HG03280 (cell line): ENCODE data around the gene COQ6.
"Not testable (repeated sequence)": the region's sequence is repeated elsewhere in the genome, so short reads cannot be mapped to it uniquely, and the experiment has no call there.

Experiments used
- ATAC-seq: cut with Tn5 transposase; IDR thresholded peaks from one replicate; pipeline ENCODE4 v1.9.1; 2021; ENCODE audit warnings: mild to moderate bottlenecking, moderate library complexity; ENCODE audit not compliant: unreplicated experiment

COQ6 gene

DNA sequence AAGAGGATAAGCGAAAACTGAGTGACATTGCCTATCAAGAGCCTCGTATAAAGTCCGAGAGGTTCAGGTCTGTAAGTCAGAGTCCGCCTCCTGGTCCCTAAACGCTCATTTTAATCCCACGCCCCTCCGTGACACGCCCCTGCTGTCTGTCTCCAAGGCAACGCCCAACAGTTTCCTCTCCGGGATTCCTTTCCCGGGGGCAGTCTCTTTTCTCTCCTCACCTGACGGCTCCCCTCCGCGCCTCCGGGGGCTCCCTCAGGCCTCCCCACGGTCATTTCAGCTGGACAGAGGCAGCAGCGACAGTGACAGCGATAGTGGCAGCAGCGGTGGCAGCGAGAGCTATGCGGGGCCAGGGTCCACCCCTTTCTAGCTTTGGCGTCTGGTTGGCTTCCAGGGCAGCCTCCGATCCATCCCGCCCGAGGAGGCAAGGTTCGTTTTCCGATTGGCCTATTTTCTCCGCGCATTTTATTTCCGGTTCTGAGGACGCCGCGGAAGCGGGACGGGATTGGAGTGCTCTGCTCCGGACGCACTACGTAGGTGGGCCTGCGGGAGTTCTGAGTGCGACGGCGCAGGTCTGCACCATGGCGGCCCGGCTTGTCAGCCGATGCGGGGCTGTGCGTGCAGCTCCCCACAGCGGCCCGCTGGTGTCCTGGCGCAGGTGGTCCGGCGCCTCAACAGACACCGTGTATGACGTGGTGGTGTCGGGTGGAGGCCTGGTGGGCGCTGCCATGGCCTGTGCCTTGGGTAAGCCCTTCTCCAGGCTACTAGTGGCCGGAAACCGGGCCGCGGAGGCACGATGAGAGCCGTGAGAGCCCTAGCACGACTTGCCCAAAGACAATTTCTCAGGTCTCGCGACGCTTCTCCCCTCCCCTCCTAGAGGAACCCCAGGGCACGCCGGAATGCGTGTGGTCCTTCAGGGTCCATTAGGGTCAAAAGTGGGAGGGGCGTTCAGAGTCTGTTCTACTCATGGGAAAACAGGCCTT is at the start of gene COQ6, which contains the start of gene FAM161B:
Gene COQ6 (plus strand): TSS at position 551 of the 983 bp plus-strand sequence. CDS start 31 bp downstream, at position 582.
Gene FAM161B (minus strand): TSS at position 343 of the 983 bp plus-strand sequence. CDS start 68 bp downstream, at position 275.
- ATAC-seq = peak; percentile 87

DNA sequence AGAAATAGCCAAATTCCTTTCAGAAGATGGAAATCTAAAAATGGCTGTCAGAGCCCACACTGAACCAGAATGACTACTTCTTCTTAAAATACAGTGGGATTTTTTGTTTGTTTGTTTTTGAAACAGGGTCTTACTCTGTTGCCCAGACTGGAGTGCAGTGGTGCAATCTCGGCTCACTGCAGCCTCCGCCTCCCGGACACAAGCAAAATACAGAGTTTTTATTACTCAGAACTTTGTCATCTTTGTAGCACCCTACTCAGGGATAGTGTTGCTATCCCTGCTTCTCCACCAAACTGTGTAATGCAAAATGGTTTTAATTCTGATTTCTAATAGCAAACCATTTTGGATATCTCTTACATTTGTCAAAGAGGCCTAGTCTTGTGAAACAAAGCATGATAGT is 47.1 kb upstream of the COQ6 start:
- ATAC-seq = no peak

GRCh38 chr14:73909681-73910080 is 40.4 kb upstream of the COQ6 start:
- no peak for ATAC-seq

GRCh38 chr14:73913256-73913655 is 36.8 kb upstream of the COQ6 start:
- ATAC-seq = no peak

DNA sequence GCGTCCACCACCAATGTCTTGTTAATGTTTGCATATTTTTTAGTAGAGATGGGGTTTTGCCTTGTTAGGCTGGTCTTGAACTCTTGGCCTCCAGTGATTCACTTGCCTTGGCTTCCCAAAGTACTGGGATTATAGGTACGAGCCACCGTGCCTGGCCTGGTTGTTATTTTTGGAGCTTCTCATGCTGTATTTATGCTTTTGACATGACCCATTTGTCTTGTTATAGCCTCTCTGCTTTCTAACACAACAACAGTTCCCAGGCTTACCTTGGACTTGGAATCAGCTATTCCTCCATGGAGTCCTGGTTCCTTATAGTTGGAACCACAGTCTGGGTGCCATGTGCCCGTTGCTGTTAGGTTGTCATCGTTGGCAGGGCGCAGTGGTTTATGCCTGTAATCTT is 33.8 kb upstream of the COQ6 start:
- ATAC-seq = no peak

- not testable (repeated sequence) for ATAC-seq
Observed at GRCh38 chr14:73919457-73919856, 30.6 kb upstream of the COQ6 start.

- no peak for ATAC-seq
Observed at GRCh38 chr14:73924337-73924736, 25.8 kb upstream of the COQ6 start.

DNA sequence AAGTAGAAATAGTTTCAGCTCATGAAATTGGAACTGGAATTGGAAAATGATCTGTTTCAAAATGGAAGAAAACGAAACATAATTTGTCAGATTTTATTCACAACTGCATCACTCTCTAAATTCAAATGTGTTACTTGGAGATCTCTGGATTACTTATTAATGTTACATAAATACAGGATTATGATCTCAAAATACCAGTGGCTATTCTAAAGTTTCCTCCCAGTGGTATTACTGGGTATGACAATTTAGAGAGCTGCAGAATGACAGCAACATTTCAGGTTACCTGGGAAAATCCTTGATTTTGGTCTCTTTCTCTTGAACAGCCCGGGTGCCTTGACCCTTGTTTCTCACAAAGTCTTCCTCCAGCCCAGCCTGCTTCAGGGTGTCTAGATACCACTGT is 14.4 kb upstream of the COQ6 start:
- no peak for ATAC-seq

- no peak for ATAC-seq
Observed at GRCh38 chr14:73936548-73936947, 13.6 kb upstream of the COQ6 start.

DNA sequence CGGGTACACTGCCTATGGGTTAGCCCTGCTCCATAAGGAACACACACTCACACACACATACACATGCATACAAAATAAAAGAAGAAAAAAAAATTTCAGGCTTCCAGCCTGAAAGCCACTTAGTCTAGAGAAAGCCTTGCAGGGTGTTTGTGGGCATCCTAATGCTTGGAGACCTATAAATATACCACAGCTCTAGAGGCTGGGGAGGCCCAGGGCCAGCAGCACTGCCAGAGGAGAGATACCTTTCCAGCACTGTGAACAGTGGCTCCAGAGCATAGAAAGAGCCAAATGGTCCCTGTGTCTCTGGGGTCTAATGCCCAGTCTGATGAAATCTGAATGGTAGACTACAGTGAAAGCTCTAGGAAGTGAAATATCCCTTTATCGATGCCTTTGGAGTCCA is 13.1 kb upstream of the COQ6 start:
- no peak for ATAC-seq

GRCh38 chr14:73942180-73942579 is 7.9 kb upstream of the COQ6 start:
- no peak for ATAC-seq

DNA sequence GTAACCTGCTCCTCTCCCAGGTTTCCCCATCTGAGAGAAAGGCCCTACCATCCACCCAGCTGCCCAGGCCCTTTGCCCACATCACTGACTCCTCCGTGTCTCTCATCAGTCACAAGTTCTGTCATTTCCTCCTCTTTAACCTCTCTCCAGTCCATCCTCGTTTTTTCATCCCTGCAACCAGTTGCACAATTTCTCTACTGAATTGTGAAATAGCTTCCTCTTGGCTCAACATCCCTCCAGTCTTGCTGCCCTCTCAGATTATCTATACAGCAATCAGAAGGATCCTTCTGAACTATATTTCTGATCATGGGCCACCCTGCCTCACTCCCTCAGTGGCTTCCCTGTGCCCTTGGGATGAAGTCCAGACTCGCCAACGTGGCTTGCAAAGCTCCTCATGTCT is 7.0 kb upstream of the COQ6 start:
- no peak for ATAC-seq

- no peak for ATAC-seq
Observed at GRCh38 chr14:73944432-73945158, 5.5 kb upstream of the COQ6 start.

DNA sequence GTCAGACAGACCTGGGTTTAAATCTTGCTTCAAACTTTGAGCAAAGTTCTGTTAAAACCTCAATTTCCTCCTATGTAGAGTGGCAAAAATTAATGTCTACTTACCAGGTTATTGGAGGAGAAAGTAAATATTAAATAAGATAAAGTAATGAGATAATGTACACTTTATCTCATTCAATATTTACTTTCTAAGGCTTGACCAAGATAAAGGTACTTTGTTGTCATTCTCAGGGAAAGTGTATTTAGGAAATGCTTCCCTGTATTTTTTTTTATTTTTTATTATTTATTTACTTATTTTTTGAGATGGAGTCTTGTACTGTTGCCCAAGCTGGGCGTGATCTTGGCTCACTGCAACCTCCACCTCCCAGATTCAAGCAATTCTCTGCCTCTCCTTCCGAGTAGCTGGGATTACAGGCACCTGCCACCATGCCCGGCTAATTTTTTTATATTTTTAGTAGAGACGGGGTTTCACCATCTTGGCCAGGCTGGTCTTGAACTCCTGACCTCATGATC is 4.9 kb upstream of the COQ6 start:
- no peak for ATAC-seq

DNA sequence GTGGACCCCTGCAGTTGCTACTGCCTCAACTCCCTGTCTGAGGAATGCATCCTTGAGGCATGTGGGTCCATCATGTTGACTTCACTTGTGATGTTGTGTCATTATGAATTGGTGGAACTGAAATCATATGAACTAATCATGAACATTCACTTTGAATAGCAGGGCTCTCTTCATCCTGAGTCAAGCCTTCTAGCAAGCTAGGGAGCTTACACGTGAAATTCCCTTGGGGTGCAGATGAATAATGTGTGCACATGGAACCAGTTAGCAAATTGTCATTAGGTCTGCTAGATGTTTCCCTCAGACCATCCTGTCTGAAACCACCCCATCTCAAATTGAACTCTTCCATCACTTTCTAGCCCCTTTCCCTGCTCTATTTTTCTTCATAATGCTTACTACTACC is 3.6 kb downstream of the COQ6 start:
- ATAC-seq = no peak

GRCh38 chr14:73955674-73956073 is 5.6 kb downstream of the COQ6 start:
- ATAC-seq = no peak

- no peak for ATAC-seq
Observed at GRCh38 chr14:73958591-73958990, 8.5 kb downstream of the COQ6 start.

DNA sequence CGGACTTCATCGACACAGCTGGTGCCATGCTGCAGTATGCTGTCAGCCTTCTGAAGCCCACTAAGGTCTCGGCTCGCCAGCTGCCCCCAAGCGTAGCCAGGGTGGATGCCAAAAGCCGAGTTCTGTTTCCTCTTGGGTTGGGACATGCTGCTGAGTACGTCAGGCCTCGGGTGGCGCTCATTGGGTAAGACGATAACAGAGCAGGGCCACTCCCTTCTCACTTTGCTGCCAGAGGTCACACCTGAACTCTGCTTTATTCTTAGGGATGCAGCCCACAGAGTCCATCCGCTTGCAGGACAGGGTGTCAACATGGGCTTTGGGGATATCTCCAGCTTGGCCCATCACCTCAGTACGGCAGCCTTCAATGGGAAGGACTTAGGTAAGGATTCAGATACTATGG is 11.1 kb downstream of the COQ6 start:
- ATAC-seq = no peak

DNA sequence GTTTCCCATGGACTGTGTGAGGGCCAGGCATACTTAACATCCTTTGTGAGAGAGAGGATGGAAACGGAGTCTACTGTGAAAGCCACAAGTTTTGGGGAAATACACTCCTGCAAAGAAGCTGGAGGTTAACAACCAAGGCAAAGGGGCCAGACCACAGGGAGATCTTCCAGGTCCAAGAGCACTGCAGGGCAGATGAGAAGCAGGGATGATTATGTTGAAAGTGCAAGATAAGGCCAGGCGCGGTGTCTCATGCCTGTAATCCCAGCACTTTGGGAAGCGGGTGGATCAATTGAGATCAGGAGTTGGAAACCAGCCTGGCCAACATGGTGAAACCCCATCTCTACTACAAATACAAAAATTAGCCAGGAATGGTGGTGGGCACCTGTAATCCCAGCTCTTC is 15.1 kb downstream of the COQ6 start:
- ATAC-seq = no peak

DNA sequence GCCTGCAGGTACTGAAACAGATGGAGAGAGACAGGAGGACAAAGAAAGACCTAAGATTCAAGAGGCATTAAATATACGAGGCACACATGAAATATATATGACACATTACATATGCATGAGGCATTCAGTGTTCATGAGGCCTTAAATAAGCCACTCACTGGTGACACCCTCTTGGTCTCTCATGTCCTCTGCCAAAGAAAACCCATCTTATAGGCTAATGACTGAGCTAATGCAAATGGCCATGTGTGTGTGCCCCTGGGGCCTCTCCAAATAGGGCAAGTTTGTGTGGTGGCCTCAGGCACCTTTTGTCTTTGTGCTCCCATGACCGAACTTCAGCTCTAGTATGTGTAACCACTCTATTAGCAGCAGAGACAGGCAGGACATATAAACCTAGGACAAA is 18.8 kb downstream of the COQ6 start:
- ATAC-seq = no peak

DNA sequence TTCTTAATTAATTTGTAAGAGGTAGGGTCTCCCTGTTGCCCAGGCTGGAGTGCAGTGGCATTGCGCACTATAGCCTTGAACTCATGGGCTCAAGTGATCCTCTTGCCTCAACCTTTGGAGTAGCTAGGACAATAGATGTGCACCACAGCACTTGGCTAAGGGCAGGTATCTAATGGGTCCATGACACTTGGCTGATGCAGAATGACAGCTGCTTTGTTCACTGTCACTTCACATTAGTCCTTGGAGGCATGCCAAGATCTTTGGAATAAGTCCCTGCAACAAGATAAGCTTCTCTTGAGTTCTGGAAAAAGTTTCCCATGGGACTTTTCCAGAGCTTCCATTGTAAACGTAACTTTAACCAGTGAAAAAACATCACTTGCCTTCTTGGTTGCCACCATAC is 23.4 kb downstream of the COQ6 start:
- no peak for ATAC-seq

DNA sequence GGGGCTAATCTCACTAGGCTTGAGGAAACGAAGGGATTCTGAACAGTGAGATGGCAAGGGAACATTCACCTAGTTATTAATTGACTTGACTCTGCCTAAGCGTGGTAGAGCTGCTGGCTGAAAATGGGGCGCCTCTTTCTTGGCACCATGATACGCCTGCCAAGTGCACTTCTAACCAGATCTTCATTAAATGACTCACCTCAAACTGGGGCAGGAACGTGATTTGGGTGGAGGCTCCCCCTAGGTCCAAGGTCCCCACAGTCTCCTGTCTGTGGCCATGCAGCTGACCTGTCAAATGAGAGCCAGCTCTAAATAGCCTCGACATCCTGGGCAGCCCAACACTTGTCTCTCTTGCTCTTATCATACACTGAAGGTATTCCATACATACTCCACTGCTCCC is 26.0 kb downstream of the COQ6 start:
- ATAC-seq = no peak
